ENCODE data around the gene ZRANB2. TPM values are rescaled to one million over a fixed set of nuclear protein-coding genes. Genes with fewer than 3 reads are reported as not detected.

The ZRANB2 gene
- total and polyA plus RNA-seq, 2 donors (not counting 1 experiment from before 2014, with no cell fraction given) = 40.8 to 86.7 TPM

DNA sequence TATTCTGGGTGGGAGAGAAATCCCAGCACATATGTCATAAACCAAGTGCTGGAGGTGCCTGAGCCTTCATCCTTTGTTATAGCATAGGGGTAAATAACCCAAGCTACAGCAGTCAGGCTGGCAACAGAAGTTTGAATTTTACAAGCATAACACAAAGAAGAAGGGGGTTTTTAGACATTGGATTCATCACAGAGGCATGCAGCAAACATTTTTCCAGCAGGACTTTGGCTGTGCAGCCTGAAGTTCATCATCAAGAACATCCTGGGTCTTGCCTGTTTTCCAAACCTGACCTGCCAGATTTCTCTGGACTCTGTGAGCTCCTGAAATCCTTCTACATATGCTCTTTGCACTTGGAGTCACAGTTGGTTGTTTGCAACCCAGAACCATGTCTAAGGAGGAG is 49.4 kb downstream of the ZRANB2 start:
- H4K20me1 ChIP-seq (ENCODE audit: control insufficient read depth, extremely low read depth, insufficient read depth, low read length) = no peaks in the 10 kb centered on the region
- no peak for DNase-seq (ENCODE audit: low read depth in 2 of 2)
- H3K4me3 ChIP-seq (replicated peaks in 1 of 4; ENCODE audit: control extremely low read depth in 1 of 4, insufficient read depth in 1 of 4, low read depth in 3 of 4, low read length in 4 of 4) = no peak overlapping the region
- no peaks in the 10 kb centered on the region for H3K9me3 ChIP-seq (ENCODE audit: control insufficient read depth, insufficient read depth, low read depth, low read length)
- no peak overlapping the region for H3K9ac ChIP-seq (ENCODE audit: insufficient read depth, low read length)
- no peaks in the 10 kb centered on the region for H3K27me3 ChIP-seq (ENCODE audit: control insufficient read depth, insufficient read depth, low read length)
- H2AFZ ChIP-seq (ENCODE audit: low read length) = no peak overlapping the region
- H3K27ac ChIP-seq (ENCODE audit: insufficient read depth, low read length) = no peak overlapping the region
- no peaks in the 10 kb centered on the region for H3K79me2 ChIP-seq (ENCODE audit: control insufficient read depth, insufficient read depth, low read length)
- no peaks in the 10 kb centered on the region for H3K36me3 ChIP-seq (ENCODE audit: control insufficient read depth, insufficient read depth, low read length)
- TF ChIP-seq, protein P1, sequence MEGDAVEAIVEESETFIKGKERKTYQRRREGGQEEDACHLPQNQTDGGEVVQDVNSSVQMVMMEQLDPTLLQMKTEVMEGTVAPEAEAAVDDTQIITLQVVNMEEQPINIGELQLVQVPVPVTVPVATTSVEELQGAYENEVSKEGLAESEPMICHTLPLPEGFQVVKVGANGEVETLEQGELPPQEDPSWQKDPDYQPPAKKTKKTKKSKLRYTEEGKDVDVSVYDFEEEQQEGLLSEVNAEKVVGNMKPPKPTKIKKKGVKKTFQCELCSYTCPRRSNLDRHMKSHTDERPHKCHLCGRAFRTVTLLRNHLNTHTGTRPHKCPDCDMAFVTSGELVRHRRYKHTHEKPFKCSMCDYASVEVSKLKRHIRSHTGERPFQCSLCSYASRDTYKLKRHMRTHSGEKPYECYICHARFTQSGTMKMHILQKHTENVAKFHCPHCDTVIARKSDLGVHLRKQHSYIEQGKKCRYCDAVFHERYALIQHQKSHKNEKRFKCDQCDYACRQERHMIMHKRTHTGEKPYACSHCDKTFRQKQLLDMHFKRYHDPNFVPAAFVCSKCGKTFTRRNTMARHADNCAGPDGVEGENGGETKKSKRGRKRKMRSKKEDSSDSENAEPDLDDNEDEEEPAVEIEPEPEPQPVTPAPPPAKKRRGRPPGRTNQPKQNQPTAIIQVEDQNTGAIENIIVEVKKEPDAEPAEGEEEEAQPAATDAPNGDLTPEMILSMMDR (conservative IDR thresholded peaks at IDR 0.05 in 1 of 2, IDR thresholded peaks at IDR 0.05 in 1 of 2; ENCODE audit: low read depth in 1 of 2, low read length in 2 of 2) = no peak
- TF ChIP-seq EZH2 (IDR thresholded peaks at IDR 0.05; ENCODE audit: low read length, missing control alignments) = no peak
- no peak overlapping the region for H3K4me2 ChIP-seq (ENCODE audit: extremely low read depth, insufficient read depth, low read length)
- no peaks in the 10 kb centered on the region for H3K4me1 ChIP-seq (ENCODE audit: control insufficient read depth, extremely low read depth, insufficient read depth, low read length)

DNA sequence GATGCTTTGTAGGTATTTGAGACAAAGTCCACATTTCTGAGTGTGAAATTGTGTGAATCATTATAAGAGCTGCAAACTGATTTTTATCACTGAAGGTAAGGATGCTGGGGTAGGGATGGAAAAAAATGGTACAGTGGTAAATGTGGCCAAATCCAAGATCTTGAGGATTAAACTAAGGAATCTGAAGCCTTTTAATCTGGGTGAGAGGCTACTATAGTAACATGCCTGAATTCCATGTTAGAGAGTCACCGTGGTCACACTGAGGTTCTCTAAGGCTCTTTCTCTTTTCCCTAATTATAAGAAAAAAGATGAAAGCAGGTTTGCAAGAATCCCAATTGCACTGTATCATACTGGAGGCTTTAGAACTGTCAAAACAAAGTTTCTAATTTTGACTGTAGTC is 50.8 kb downstream of the ZRANB2 start:
- TF ChIP-seq, protein P1 (conservative IDR thresholded peaks at IDR 0.05 in 1 of 2, IDR thresholded peaks at IDR 0.05 in 1 of 2; ENCODE audit: low read depth in 1 of 2, low read length in 2 of 2) = no peak
- H3K9me3 ChIP-seq (ENCODE audit: control insufficient read depth, insufficient read depth, low read depth, low read length) = no peaks in the 10 kb centered on the region

DNA sequence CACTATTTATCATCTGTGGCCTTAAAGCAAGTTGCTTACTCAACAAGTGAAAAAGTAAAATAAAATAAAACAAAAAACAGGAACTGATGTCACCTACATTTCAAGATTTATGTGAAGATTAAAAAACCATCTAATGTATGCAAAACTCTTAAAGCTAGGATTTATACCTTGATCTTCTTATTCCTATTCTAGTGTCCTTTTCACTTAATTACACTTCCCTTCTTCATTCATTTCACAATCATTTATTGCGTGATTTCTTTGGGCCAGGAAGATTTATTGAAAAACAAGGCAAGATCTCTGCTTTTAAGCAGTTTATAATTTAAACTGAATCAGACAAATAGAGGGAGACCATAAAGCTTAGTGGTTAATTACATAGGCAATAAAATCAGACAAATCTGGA is 51.9 kb downstream of the ZRANB2 start:
- H4K20me1 ChIP-seq (ENCODE audit: control insufficient read depth, extremely low read depth, insufficient read depth, low read length) = no peaks in the 10 kb centered on the region
- no peaks in the 10 kb centered on the region for H3K27me3 ChIP-seq (ENCODE audit: control insufficient read depth, insufficient read depth, low read length)
- H3K4me1 ChIP-seq (ENCODE audit: control insufficient read depth, extremely low read depth, insufficient read depth, low read length) = no peaks in the 10 kb centered on the region
- no peak overlapping the region for H3K27ac ChIP-seq (ENCODE audit: insufficient read depth, low read length)
- H3K36me3 ChIP-seq (ENCODE audit: control insufficient read depth, insufficient read depth, low read length) = no peaks in the 10 kb centered on the region
- H3K4me3 ChIP-seq (replicated peaks in 1 of 4; ENCODE audit: control extremely low read depth in 1 of 4, insufficient read depth in 1 of 4, low read depth in 3 of 4, low read length in 4 of 4) = no peak overlapping the region
- H3K9me3 ChIP-seq (ENCODE audit: control insufficient read depth, insufficient read depth, low read depth, low read length) = no peaks in the 10 kb centered on the region
- DNase-seq (ENCODE audit: low read depth in 2 of 2) = no peak
- H3K79me2 ChIP-seq (ENCODE audit: control insufficient read depth, insufficient read depth, low read length) = no peaks in the 10 kb centered on the region
- no peak overlapping the region for H3K4me2 ChIP-seq (ENCODE audit: extremely low read depth, insufficient read depth, low read length)
- no peak overlapping the region for H2AFZ ChIP-seq (ENCODE audit: low read length)
- no peak overlapping the region for H3K9ac ChIP-seq (ENCODE audit: insufficient read depth, low read length)
- TF ChIP-seq, protein P1 (conservative IDR thresholded peaks at IDR 0.05 in 1 of 2, IDR thresholded peaks at IDR 0.05 in 1 of 2; ENCODE audit: low read depth in 1 of 2, low read length in 2 of 2) = no peak
- TF ChIP-seq EZH2 (IDR thresholded peaks at IDR 0.05; ENCODE audit: low read length, missing control alignments) = no peak

More for the DNA sequence above, 50.8 kb downstream of the ZRANB2 start:
- no peaks in the 10 kb centered on the region for H3K36me3 ChIP-seq (ENCODE audit: control insufficient read depth, insufficient read depth, low read length)
- H3K4me3 ChIP-seq (replicated peaks in 1 of 4; ENCODE audit: control extremely low read depth in 1 of 4, insufficient read depth in 1 of 4, low read depth in 3 of 4, low read length in 4 of 4) = no peak overlapping the region
- no peak overlapping the region for H3K27ac ChIP-seq (ENCODE audit: insufficient read depth, low read length)
- no peaks in the 10 kb centered on the region for H3K79me2 ChIP-seq (ENCODE audit: control insufficient read depth, insufficient read depth, low read length)
- H3K4me1 ChIP-seq (ENCODE audit: control insufficient read depth, extremely low read depth, insufficient read depth, low read length) = no peaks in the 10 kb centered on the region
- no peak overlapping the region for H3K9ac ChIP-seq (ENCODE audit: insufficient read depth, low read length)
- H4K20me1 ChIP-seq (ENCODE audit: control insufficient read depth, extremely low read depth, insufficient read depth, low read length) = no peaks in the 10 kb centered on the region
- no peak overlapping the region for H3K4me2 ChIP-seq (ENCODE audit: extremely low read depth, insufficient read depth, low read length)
- no peak for DNase-seq (ENCODE audit: low read depth in 2 of 2)
- no peak overlapping the region for H2AFZ ChIP-seq (ENCODE audit: low read length)
- H3K27me3 ChIP-seq (ENCODE audit: control insufficient read depth, insufficient read depth, low read length) = no peaks in the 10 kb centered on the region

All from fibroblast of lung (primary cell).